Measurements from ENCODE around the gene PTGR1.
"Not testable (repeated sequence)": the region's sequence is repeated elsewhere in the genome, so short reads cannot be mapped to it uniquely, and the experiment has no call there.

The PTGR1 gene

GRCh38 chr9:111622626-111623025 lies 23.2 kb upstream of the PTGR1 start:
- Histone ChIP-seq H4K20me1 (ENCODE audit: insufficient read depth, low read length) (no peaks in the 10 kb centered on the region), H3K27ac (ENCODE audit: low read length) (no peak overlapping the region), H3K4me1 (ENCODE audit: low read length) (no peaks in the 10 kb centered on the region)

GRCh38 chr9:111621895-111622480 lies 22.5 kb upstream of the PTGR1 start:
- H3K36me3 ChIP-seq (replicated peaks; ENCODE audit: low read depth, low read length): no peaks in the 10 kb centered on the region
- no peaks in the 10 kb centered on the region for H3K27me3 ChIP-seq (ENCODE audit: low read depth, low read length)
- H3K9me3 ChIP-seq (ENCODE audit: insufficient read depth, low read length): no peaks in the 10 kb centered on the region
- H3K4me2 ChIP-seq (ENCODE audit: low read length): no peak overlapping the region
- H3K9ac ChIP-seq (ENCODE audit: low read length): no peak overlapping the region
- no peaks in the 10 kb centered on the region for H3K4me1 ChIP-seq (ENCODE audit: low read length)
- H3K79me2 ChIP-seq (ENCODE audit: low read length): no peaks in the 10 kb centered on the region
- no peak overlapping the region for H2AFZ ChIP-seq (ENCODE audit: low read depth, low read length)
- H3K4me3 ChIP-seq (ENCODE audit: low read length): no peak overlapping the region
- H3K27ac ChIP-seq (ENCODE audit: low read length): no peak overlapping the region
- H4K20me1 ChIP-seq (ENCODE audit: insufficient read depth, low read length): no peaks in the 10 kb centered on the region
- TF ChIP-seq EZH2phosphoT487 (IDR thresholded peaks at IDR 0.05; ENCODE audit: low read depth): no peak
- peak; percentile 83 for TF ChIP-seq CTCF (IDR thresholded peaks at IDR 0.05; ENCODE audit: low read depth, low read length)

More at GRCh38 chr9:111622626-111623025, 23.2 kb upstream of the PTGR1 start:
- Histone ChIP-seq H3K9me3 (ENCODE audit: insufficient read depth, low read length) (no peaks in the 10 kb centered on the region), H3K4me3 (ENCODE audit: low read length) (no peak overlapping the region), H3K79me2 (ENCODE audit: low read length) (no peaks in the 10 kb centered on the region), H3K4me2 (ENCODE audit: low read length) (no peak overlapping the region), H3K36me3 (replicated peaks; ENCODE audit: low read depth, low read length) (no peaks in the 10 kb centered on the region), H2AFZ (ENCODE audit: low read depth, low read length) (no peak overlapping the region), H3K9ac (ENCODE audit: low read length) (no peak overlapping the region), H3K27me3 (ENCODE audit: low read depth, low read length) (no peaks in the 10 kb centered on the region)
- TF ChIP-seq CTCF (IDR thresholded peaks at IDR 0.05; ENCODE audit: low read depth, low read length) (no peak), EZH2phosphoT487 (IDR thresholded peaks at IDR 0.05; ENCODE audit: low read depth) (no peak)

DNA sequence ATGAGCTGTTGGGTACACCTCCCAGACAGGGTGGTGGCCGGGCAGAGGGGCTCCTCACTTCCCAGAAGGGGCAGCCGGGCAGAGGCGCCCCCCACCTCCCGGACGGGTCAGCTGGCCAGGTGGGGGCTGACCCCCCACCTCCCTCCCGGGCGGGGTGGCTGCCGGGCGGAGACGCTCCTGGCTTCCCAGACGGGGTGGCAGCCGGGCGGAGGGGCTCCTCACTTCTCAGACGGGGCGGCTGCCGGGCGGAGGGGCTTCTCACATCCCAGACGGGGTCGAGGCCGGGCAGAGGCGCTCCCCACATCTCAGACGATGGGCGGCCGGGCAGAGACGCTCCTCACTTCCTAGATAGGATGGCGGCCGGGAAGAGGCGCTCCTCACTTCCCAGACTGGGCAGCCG lies 17.9 kb upstream of the PTGR1 start:
- not testable (repeated sequence) for H4K20me1 ChIP-seq (ENCODE audit: insufficient read depth, low read length); H3K9me3 ChIP-seq (ENCODE audit: insufficient read depth, low read length); H3K9ac ChIP-seq (ENCODE audit: low read length); H3K4me2 ChIP-seq (ENCODE audit: low read length); H2AFZ ChIP-seq (ENCODE audit: low read depth, low read length); H3K4me1 ChIP-seq (ENCODE audit: low read length); H3K27ac ChIP-seq (ENCODE audit: low read length); H3K4me3 ChIP-seq (ENCODE audit: low read length); H3K27me3 ChIP-seq (ENCODE audit: low read depth, low read length); H3K36me3 ChIP-seq (replicated peaks; ENCODE audit: low read depth, low read length); H3K79me2 ChIP-seq (ENCODE audit: low read length)

DNA sequence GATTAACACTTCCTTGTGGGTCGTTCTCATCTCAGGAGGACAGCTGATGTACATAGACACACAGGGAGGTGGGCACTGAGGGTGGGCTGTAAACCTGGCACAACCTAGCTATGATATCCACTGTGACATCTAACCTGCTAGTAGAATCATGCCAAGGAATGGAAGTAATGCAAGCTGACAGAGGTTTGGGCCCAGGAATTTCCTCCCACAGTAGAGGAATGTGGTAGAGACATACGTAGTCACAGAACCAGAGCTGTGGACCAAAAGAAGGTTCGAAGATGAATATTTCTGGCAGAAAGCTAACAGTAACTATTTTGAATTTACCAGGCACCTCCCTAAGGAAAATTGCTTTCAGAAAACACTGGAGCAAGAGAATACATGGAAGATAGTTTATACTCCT lies 16.5 kb upstream of the PTGR1 start:
- peaks cover 4% of the 10 kb centered on the region; the same call in 1 of the 2 replicates for H3K27me3 ChIP-seq (ENCODE audit: low read depth, low read length)
- no peak overlapping the region for H3K4me2 ChIP-seq (ENCODE audit: low read length)
- no peaks in the 10 kb centered on the region for H4K20me1 ChIP-seq (ENCODE audit: insufficient read depth, low read length)
- H3K27ac ChIP-seq (ENCODE audit: low read length): no peak overlapping the region
- H3K4me1 ChIP-seq (ENCODE audit: low read length): no peaks in the 10 kb centered on the region
- no peaks in the 10 kb centered on the region for H3K79me2 ChIP-seq (ENCODE audit: low read length)
- TF ChIP-seq EZH2phosphoT487 (IDR thresholded peaks at IDR 0.05; ENCODE audit: low read depth) (no peak), CTCF (IDR thresholded peaks at IDR 0.05; ENCODE audit: low read depth, low read length) (no peak)
- no peak overlapping the region for H3K4me3 ChIP-seq (ENCODE audit: low read length)
- no peaks in the 10 kb centered on the region for H3K36me3 ChIP-seq (replicated peaks; ENCODE audit: low read depth, low read length)
- no peak overlapping the region for H3K9ac ChIP-seq (ENCODE audit: low read length)
- H3K9me3 ChIP-seq (ENCODE audit: insufficient read depth, low read length): no peaks in the 10 kb centered on the region
- H2AFZ ChIP-seq (ENCODE audit: low read depth, low read length): no peak overlapping the region

Measured in OCI-LY3 (cell line).